Stimulated activated CD4-positive, alpha-beta T cell treated with anti-CD3 and anti-CD28 coated beads, Interleukin-4, amount 100 ng/mL, for 48 hours (primary cell): ENCODE data around the gene SSPN.

Source experiments
- DNase-seq, 2 donors: peaks; one replicate each; pipeline ENCODE4 v3.0.0-alpha.2; 2020; ENCODE audit warnings: low read depth in 2 of 2

Gene SSPN

GRCh38 chr12:26285401-26285800 lies 90.0 kb downstream of the SSPN start:
- DNase-seq, result no peak

GRCh38 chr12:26286186-26286585 lies 90.8 kb downstream of the SSPN start:
- DNase-seq, result no peak

GRCh38 chr12:26287671-26288381 lies 92.5 kb downstream of the SSPN start:
- no peak for DNase-seq

GRCh38 chr12:26290565-26290964 lies 95.2 kb downstream of the SSPN start:
- no peak for DNase-seq

GRCh38 chr12:26292596-26292995 lies 97.2 kb downstream of the SSPN start:
- no peak for DNase-seq

GRCh38 chr12:26293612-26294011 lies 98.2 kb downstream of the SSPN start:
- no peak for DNase-seq

- no peak for DNase-seq
Measured at GRCh38 chr12:26295001-26295400, 99.6 kb downstream of the SSPN start.

GRCh38 chr12:26297396-26298070 lies 102.2 kb downstream of the SSPN start:
- DNase-seq, result peak in 1 of 2 donors; percentile 5

- DNase-seq, result no peak
Measured at GRCh38 chr12:26298785-26299621, 103.6 kb downstream of the SSPN start.

GRCh38 chr12:26299751-26300150 lies 104.4 kb downstream of the SSPN start:
- no peak for DNase-seq
